AG04450 (cell line): ENCODE results near the gene CTNS. TPM values are rescaled to one million over a fixed set of nuclear protein-coding genes. Genes with fewer than 3 reads are reported as not detected.

Experiments
- CTCF ChIA-PET: fragments of 300-600, 350-600 bp; formaldehyde crosslinking; extraction: SDS; loops from one replicate; lab custom pipeline; 2022; ENCODE audit warnings: antibody characterized with exemption, inconsistent platforms; lab: Charles Lee
- POLR2A ChIA-PET: fragments of 350-600 bp; formaldehyde crosslinking; extraction: SDS; loops from one replicate; lab custom pipeline; 2021; ENCODE audit warnings: antibody characterized with exemption, inconsistent platforms; lab: Yijun Ruan, JAX
- DNase-seq: peaks from one replicate; pipeline ENCODE4 v3.0.0-alpha.2; 2011; ENCODE audit warnings: low read depth, low spot score
- H3K27ac ChIP-seq: one replicate; pipeline ENCODE4 v1.5.1; 2012; ENCODE audit warnings: low read depth, low read length, control low read depth
- H3K27me3 ChIP-seq: one replicate; pipeline ENCODE4 v1.6.0; 2012; ENCODE audit warnings: low read length; ENCODE audit not compliant: control insufficient read depth, insufficient read depth
- H3K4me3 ChIP-seq: 2 replicates; pipeline ENCODE4 v1.5.1; 2011; ENCODE audit warnings: mild to moderate bottlenecking, low read depth, low read length, control low read depth
- H3K9me3 ChIP-seq: 2 replicates; pipeline ENCODE4 v1.5.1; 2012; ENCODE audit warnings: low read length; ENCODE audit not compliant: control insufficient read depth, insufficient read depth
- polyA plus RNA-seq: library from polyadenylated mRNA; depleted of rRNA; stranded (reverse); fragments of >200 nt; gene quantifications from 2 replicates; pipeline ENCODE4 v1.2.3, GENCODE V29; 2011
- TF ChIP-seq, protein P1 (sequence below): IDR thresholded peaks from 2 replicates; pipeline ENCODE4 v1.5.1; 2011; ENCODE audit warnings: low read depth, low read length, control low read depth, inconsistent platforms

CTNS gene
- polyA plus RNA-seq, 1 experiment, result 4.2 TPM

DNA sequence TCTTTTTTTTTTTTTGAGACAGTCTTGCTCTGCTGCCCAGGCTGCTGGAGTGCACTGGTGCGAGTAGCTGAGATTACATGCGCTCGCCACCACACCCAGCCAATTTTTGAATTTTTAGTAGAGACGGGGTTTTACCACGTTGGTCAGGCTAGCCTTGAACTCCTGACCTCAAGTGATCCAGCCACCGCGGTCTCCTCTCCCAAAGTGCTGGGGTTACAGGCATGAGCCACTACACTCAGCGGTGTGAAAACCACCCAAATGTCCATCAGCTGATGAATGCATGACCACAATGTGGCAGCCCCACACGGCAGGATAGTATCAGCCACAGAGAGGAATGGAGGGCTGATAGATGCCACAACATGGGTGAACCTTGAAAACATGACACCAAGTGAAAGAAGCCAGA, 57.3 kb downstream of the CTNS start:
- CTCF ChIA-PET, result no interaction called here
- Histone ChIP-seq H3K9me3 (peaks cover 14% of the 10 kb centered on the region), H3K27me3 (peaks cover 26% of the 10 kb centered on the region), H3K27ac (no peak overlapping the region), H3K4me3 (no peak overlapping the region)
- POLR2A ChIA-PET, result interaction anchor here (0.7 kb wide), 1 partner anchor 26 kb away, joined by 3 read pairs; no protein-coding TSS in a partner anchor
- DNase-seq, result no peak
- TF ChIP-seq, protein P1, sequence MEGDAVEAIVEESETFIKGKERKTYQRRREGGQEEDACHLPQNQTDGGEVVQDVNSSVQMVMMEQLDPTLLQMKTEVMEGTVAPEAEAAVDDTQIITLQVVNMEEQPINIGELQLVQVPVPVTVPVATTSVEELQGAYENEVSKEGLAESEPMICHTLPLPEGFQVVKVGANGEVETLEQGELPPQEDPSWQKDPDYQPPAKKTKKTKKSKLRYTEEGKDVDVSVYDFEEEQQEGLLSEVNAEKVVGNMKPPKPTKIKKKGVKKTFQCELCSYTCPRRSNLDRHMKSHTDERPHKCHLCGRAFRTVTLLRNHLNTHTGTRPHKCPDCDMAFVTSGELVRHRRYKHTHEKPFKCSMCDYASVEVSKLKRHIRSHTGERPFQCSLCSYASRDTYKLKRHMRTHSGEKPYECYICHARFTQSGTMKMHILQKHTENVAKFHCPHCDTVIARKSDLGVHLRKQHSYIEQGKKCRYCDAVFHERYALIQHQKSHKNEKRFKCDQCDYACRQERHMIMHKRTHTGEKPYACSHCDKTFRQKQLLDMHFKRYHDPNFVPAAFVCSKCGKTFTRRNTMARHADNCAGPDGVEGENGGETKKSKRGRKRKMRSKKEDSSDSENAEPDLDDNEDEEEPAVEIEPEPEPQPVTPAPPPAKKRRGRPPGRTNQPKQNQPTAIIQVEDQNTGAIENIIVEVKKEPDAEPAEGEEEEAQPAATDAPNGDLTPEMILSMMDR, result no peak

DNA sequence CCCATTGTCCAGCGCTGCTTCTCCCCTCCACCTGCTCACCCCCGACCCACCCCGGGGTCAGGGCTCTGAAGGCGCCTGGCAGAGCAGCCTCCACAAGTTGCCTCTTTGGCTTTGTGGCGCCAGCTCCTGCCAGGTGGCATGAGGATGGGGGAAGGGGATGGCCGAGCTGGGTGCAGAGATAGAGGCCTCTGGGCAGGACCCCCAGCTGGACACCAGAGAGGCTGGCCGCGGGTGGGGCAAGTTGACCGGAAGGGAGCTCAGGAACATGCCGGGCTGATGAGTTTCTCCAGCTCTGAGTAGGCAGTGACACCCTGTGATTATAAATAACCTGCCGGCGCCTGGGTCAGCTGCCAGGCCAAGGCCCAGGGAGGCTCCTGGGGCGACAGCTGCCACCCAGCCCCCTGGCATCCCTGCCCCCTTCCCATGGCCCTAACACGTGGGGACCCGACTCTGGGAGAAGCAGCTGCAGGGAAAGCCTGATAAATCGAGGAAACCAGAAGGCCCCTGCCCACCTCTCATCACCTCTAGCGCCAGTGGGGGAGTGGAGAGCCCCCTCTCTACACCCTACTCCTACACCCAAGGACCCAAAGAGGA, 58.7 kb downstream of the CTNS start:
- H3K27me3 ChIP-seq, result peaks cover 26% of the 10 kb centered on the region
- ChIA-PET POLR2A (interaction anchor here (0.7 to 2.5 kb wide), 2 partner anchors 28 kb away, joined by 3 to 8 read pairs; no protein-coding TSS in a partner anchor), CTCF (no interaction called here)
- TF ChIP-seq, protein P1, result no peak
- H3K9me3 ChIP-seq, result peaks cover 14% of the 10 kb centered on the region
- peak overlapping the region; percentile 62 for H3K4me3 ChIP-seq
- no peak for DNase-seq
- H3K27ac ChIP-seq, result no peak overlapping the region

DNA sequence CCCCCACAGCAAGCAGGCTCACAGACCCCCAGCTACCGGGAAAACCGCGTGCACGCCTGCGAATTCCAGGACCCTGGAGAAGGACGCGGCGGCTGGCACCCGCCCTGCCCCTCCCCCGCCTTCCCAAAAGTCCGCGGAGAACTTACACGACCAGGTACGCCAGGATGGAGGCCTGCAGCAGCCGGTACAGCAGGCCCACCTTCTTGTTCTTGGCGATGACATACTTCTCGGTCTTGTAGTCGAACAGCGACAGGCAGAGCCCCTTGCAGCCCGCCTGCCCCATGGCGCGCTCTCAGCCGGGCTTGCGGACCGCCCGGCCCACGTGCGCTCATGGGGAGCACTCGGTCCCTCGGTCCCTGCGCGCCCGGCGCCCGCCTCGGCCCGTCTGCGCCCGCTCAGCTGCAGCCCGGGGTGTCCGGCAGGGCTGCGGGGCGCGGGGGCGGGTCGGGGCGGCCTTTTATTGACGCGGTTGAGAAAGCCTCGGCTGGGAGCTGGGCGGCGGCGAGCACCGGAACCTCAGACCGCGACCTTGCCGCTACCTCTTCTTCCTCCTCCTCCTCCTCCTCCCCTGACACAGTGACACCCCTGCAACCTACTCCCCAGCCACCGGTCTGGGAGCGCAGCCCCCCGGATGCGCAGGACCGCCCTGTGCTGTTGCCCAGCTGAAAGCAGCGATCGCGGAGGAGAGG, 59.3 kb downstream of the CTNS start, which contains the start of gene P2RX5:
TSS of gene P2RX5 (minus strand) at position 433 of the 689 bp plus-strand sequence. CDS start at position 283, 150 bp downstream.
- Histone ChIP-seq H3K9me3 (peaks cover 14% of the 10 kb centered on the region), H3K27ac (no peak within 1 kb of the TSS), H3K27me3 (peaks cover 26% of the 10 kb centered on the region), H3K4me3 (peak within 1 kb of the TSS; percentile 62)
- no peak for DNase-seq
- ChIA-PET POLR2A (interaction anchor here (0.7 to 2.5 kb wide), 3 partner anchors 27 to 28 kb away, joined by 3 to 8 read pairs (median 3); partner anchors contain the start of gene HASPIN), CTCF (interaction anchor here (0.6 kb wide), 1 partner anchor 27 kb away, joined by 3 read pairs; no protein-coding TSS in a partner anchor)
- TF ChIP-seq, protein P1, result no peak

DNA sequence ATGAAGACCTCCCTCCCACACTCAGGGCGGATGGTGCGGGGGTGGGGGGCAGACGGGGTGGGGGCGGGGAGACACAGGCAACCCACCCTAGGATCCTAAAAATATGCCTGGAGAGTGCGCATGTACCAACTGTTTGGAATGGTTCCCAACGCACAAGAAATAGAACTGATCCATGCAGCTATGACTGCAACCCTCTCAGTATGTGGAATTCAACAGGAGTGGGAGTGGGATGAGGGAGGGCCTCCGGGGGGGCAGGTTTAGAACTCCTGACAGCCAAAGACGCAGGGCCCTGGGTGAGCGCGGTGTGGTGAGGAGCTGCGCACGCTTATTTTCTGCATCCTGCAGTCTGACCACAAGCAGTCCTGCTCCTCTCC, 60.5 kb downstream of the CTNS start:
- Histone ChIP-seq H3K9me3 (peaks cover 14% of the 10 kb centered on the region), H3K4me3 (no peak overlapping the region), H3K27me3 (peaks cover 23% of the 10 kb centered on the region), H3K27ac (no peak overlapping the region)
- TF ChIP-seq, protein P1, result no peak
- ChIA-PET CTCF (no interaction called here), POLR2A (interaction anchor here (1.4 to 2.5 kb wide), 2 partner anchors 26 to 30 kb away, joined by 3 to 8 read pairs; partner anchors contain the start of gene HASPIN)
- DNase-seq, result no peak

DNA sequence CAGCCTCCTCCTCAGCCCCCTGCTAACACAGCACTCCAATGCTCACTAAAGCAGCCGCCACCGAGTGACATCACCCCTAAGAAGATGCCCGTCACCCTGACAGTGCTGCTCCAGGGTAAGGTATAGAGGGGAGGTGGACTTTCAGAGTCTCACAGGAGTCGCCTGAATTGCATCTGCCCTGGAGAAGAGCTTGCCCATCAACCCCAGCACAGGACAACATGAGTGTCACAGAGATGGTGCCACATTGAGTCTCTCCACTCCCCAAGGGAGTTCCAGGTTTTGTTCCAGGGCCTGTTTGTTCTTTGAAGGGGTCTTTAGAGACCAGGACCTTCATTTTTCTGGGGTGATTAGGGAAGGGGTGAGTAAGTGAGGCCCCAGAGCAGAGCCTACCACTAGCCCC, 61.6 kb downstream of the CTNS start:
- ChIA-PET CTCF (no interaction called here), POLR2A (no interaction called here)
- no peak overlapping the region for H3K27ac ChIP-seq
- peaks cover 23% of the 10 kb centered on the region for H3K27me3 ChIP-seq
- TF ChIP-seq, protein P1, result no peak
- no peak for DNase-seq
- H3K4me3 ChIP-seq, result no peak overlapping the region
- H3K9me3 ChIP-seq, result peaks cover 17% of the 10 kb centered on the region
